Tibial nerve (tissue), 4 donors: ENCODE measurements around the gene MICALL2.

Source experiments
- CTCF ChIP-seq, 5 experiments: fragments of 200-600 bp in 3 of 5; fragments of 450-650 bp in 2 of 5; sonication (generic) in 3 of 5; IDR thresholded peaks; one replicate each; pipeline ENCODE4 v1.5.1; 2016 to 2019; ENCODE audit warnings: antibody characterized with exemption in 5 of 5, mild to moderate bottlenecking in 3 of 5, moderate library complexity in 2 of 5
- EP300 ChIP-seq, 2 donors: sonication (generic); formaldehyde crosslinking; IDR thresholded peaks; one replicate each; pipeline ENCODE4 v1.6.1; 2017; ENCODE audit warnings: antibody characterized with exemption in 2 of 2, mild to moderate bottlenecking in 1 of 2
- POLR2A ChIP-seq, 2 donors: fragments of 450-650 bp; IDR thresholded peaks; one replicate each; pipeline ENCODE4 v1.6.1; 2017; ENCODE audit warnings: antibody characterized with exemption in 2 of 2, mild to moderate bottlenecking in 2 of 2, moderate library complexity in 2 of 2

- TF ChIP-seq CTCF (IDR thresholded peaks at IDR 0.05) (no peak), EP300 (IDR thresholded peaks at IDR 0.05) (no peak), POLR2A (IDR thresholded peaks at IDR 0.05) (no peak)
Measured at GRCh38 chr7:1492640-1493039, 33.4 kb upstream of the MICALL2 start.
